HG02852 (cell line): Measurements from ENCODE around the gene CNIH4.
"Not testable (repeated sequence)": the region's sequence is repeated elsewhere in the genome, so short reads cannot be mapped to it uniquely, and the experiment has no call there.

Experiments
- ATAC-seq: cut with Tn5 transposase; IDR thresholded peaks from one replicate; pipeline ENCODE4 v1.9.1; 2021; ENCODE audit warnings: mild to moderate bottlenecking, moderate library complexity; ENCODE audit not compliant: unreplicated experiment

CNIH4 gene

GRCh38 chr1:224356685-224357625 lies at the start of gene CNIH4:
TSS of gene CNIH4 (plus strand) at chr1:224356879. CDS start at chr1:224356925, 46 bp downstream.
- peak; percentile 98 for ATAC-seq

- no peak for ATAC-seq
Measured at GRCh38 chr1:224308064-224308463, 48.6 kb upstream of the CNIH4 start.

GRCh38 chr1:224311503-224311902 lies 45.2 kb upstream of the CNIH4 start:
- ATAC-seq, result not testable (repeated sequence)

- no peak for ATAC-seq
Measured at GRCh38 chr1:224312025-224312424, 44.7 kb upstream of the CNIH4 start.

- no peak for ATAC-seq
Measured at GRCh38 chr1:224317383-224318045, 39.2 kb upstream of the CNIH4 start.

- no peak for ATAC-seq
Measured at GRCh38 chr1:224321706-224322105, 35.0 kb upstream of the CNIH4 start.

GRCh38 chr1:224325959-224326358 lies 30.7 kb upstream of the CNIH4 start:
- ATAC-seq, result no peak

GRCh38 chr1:224328644-224329043 lies 28.0 kb upstream of the CNIH4 start:
- ATAC-seq, result no peak

GRCh38 chr1:224329484-224329841 lies 27.2 kb upstream of the CNIH4 start:
- ATAC-seq, result peak; percentile 2

DNA sequence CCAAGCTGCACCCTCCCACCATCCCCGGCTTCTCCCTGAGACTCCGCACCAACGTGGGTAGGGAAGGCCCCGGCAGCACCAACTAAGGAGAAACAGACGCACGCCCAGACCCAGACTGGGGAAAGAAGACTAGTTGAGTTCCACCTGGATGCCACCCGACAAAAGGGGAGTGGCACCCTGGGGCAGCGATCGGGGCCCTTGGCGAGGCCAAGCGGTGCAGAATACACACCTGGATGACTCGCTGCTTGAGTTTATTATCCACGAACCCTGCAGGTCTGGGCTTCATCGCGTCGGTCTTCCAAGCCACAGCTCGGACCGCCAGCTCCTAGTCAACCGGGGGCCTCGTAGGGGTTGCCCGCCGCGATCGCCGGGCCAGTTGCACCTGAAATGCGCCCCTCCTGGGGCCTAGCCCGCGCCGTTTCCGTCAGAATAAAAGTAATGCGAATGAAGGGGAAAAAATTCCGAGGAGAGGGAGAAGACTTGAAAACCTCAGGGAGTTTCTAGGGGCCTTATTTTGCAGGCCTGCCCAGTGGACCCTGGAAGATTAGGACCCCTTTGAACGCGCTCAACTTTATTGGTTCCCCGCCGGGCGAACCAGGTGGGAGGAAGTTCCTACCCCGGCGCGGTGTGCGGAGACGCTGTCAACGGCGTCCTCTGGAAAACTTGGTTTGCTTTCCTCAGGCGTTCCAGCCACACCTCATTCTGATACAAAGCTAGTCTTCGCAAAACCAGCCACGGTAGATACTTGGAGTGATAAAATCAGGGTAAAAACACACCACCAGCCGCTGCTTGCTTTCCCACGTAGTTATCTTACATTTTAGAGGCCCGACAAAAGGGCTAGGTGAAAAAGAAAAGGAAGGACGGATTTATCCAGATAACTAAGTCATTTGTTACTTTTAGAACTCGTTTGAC lies 26.6 kb upstream of the CNIH4 start, which contains the start of gene NVL:
TSS of gene NVL (minus strand) at position 331 of the 912 bp plus-strand sequence. CDS start at position 286, 45 bp downstream.
- peak; percentile 83 for ATAC-seq

DNA sequence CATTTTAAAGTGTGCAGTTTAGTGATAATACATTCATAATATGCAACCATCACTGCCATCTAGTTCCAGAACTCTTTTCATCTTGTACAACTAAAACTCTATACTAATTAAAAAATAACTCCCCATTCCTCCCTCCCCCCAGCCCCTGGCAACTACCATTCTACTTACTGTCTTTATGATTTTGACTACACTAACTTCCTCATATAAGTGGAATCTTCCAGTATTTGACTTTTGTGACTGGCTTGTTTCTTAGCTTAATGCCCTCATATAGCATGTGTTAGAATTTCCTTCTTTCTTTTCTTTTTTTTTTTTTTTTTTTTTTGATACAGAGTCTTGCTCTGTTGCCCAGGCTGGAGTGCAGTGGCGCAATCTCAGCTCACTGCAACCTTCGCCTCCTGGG lies 25.4 kb upstream of the CNIH4 start:
- ATAC-seq, result no peak

GRCh38 chr1:224331824-224332223 lies 24.9 kb upstream of the CNIH4 start:
- ATAC-seq, result no peak

GRCh38 chr1:224333309-224333926 lies 23.3 kb upstream of the CNIH4 start:
- ATAC-seq, result peak; percentile 41

- no peak for ATAC-seq
Measured at GRCh38 chr1:224333939-224334786, 22.5 kb upstream of the CNIH4 start.

DNA sequence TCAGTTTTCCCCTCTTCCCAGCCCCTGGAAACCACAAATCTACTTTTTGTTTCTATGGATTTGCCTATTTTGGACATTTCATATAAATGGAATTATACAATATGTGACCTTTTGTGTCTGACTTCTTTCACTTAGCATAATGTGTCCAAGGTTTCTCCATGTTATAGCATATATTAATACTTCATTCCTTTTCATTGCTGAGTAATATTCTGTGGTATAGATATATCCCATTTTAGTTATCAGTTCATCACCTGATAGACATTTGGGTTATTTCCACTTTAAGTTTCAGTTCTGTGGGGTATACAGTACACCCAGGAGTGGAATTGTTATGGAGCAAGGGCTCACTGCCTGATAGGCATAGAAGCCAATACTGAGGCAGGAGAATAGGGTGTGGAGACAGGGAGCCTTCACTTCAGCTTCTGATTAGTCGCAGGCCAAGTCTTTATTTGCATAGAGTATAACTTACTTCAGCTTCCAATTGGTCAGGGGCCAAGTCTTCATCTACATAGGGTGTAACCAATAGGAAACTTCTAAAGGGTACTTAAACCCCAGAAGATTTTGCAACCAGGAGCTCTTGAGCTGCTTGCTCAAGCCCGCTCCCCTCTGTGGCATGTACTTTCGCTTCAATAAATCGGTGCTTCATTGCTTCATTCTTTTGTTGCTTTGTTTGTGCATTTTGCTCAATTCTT lies 18.4 kb upstream of the CNIH4 start:
- ATAC-seq, result no peak

DNA sequence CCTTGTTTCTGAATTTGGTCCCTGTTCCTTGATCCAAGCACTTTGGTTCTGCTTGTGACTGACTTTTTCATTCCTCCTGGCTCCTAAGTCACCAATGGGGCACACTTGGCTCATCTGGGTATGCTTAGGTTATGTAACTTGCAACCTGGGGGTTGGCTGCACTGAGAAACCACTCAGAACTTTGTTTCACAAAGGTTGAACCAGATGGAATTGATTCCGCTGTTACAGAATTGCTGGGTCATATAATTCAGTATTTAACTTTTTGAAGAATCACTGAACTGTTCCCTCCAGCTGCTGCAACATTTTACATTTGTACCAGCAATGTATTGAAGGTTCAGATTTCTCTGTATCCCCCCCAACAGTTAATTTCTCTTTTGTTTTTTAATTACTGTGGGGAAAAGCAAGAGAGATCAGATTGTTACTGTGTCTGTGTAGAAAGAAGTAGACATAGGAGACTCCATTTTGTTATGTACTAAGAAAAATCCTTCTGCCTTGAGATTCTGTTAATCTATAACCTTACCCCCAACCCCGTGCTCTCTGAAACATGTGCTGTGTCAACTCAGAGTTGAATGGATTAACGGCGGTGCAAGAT lies 17.1 kb upstream of the CNIH4 start:
- no peak for ATAC-seq

DNA sequence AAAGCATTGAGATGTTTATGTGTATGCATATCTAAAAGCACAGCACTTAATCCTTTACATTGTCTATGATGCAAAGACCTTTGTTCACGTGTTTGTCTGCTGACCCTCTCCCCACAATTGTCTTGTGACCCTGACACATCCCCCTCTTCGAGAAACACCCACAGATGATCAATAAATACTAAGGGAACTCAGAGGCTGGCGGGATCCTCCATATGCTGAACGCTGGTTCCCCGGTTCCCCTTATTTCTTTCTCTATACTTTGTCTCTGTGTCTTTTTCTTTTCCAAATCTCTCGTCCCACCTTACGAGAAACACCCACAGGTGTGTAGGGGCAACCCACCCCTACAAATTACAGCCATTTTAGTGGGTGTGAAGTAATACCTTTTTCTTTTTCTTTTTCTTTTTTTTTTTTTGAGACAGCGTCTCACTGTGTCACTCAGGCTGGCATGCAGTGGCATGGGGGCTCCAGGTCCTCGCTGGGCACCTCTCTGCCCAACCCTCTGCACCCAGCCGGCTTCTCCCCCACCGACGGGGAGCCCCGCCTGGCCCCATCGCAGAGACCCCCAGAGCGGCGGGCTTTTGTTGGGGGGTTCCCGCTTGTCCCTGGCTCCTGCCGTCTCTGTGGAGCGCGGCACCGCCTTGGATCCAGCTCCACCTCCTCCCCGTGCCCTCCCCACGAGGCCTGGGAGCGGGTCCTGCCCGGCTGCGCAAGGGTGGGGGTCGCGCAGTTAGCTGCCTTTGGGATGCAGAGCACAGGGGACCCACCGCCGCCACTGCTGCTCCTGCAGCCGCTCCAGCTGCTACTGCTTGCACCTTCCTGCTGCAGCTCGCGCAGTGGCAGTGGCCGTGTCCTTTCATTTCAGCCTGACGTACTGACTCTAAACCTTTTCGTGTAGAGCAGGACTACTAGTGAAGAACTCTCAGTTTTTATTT lies 16.0 kb upstream of the CNIH4 start:
- ATAC-seq, result not testable (repeated sequence)

DNA sequence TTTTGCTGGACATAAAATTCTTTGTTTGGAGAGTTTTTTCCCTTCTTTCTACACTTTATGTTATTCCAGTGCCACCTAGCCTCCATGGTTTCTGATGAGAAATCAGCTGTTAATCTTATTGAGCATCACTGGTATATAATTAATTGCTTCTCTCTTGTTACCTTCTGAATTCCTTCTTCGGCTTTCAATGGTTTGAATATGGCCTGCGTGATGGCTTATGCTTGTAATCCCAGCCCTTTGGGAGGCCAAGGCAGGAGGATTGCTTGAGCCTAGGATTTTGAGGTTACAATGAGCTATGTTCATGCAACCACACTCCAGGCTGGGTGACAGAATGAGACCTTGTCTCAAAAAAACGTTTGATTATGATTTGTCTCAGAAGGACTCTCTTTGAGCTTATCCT lies 13.0 kb upstream of the CNIH4 start:
- no peak for ATAC-seq
